IMR-90 (cell line): Measurements from ENCODE around the gene FNBP1. TPM values are rescaled to one million over a fixed set of nuclear protein-coding genes. Genes with fewer than 3 reads are reported as not detected.

Experiments used
- ATAC-seq: fragments of 200-7000 bp; cut with Tn5 transposase; 2 replicates; pipeline ENCODE4 v1.9.1; 2020; ENCODE audit warnings: low read depth, mild to moderate bottlenecking, moderate library complexity
- BruUV-seq: library from RNA; stranded (reverse); fragments of 400-500 nt; replicated peaks from 2 replicates; lab custom pipeline; 2021; lab: Mats Ljungman, UMichigan
- CTCF ChIA-PET: fragments of 300-600 bp; formaldehyde crosslinking; extraction: SDS; loops from one replicate; lab custom pipeline; 2021; ENCODE audit warnings: antibody characterized with exemption; lab: Yijun Ruan, JAX
- POLR2A ChIA-PET: fragments of 300-600 bp; sonication (Branson Sonifier 250); formaldehyde crosslinking; loops from one replicate; lab custom pipeline; 2022; ENCODE audit warnings: antibody characterized with exemption; ENCODE audit not compliant: unreplicated experiment; lab: Charles Lee
- DNase-seq: peaks from one replicate; pipeline ENCODE4 v3.0.0; 2013
- H2AFZ ChIP-seq: replicated peaks from 2 replicates; pipeline ENCODE3; 2013; ENCODE audit warnings: low read length, mild to moderate bottlenecking; ENCODE audit not compliant: poor library complexity
- H2AK5ac ChIP-seq: 2 replicates; pipeline ENCODE4 v1.6.1; 2013; ENCODE audit warnings: low read depth, low read length, inconsistent platforms
- H2AK9ac ChIP-seq: replicated peaks from 2 replicates; pipeline ENCODE3; 2013; ENCODE audit warnings: mild to moderate bottlenecking, low read depth, low read length, moderate library complexity; ENCODE audit not compliant: poor library complexity
- H2BK120ac ChIP-seq: 2 replicates; pipeline ENCODE4 v1.6.1; 2013; ENCODE audit warnings: low read depth, low read length, inconsistent platforms
- H2BK15ac ChIP-seq: 3 replicates; pipeline ENCODE4 v1.6.1; 2013; ENCODE audit warnings: low read depth, low read length, inconsistent platforms
- H2BK20ac ChIP-seq: 2 replicates; pipeline ENCODE4 v1.6.1; 2013; ENCODE audit warnings: low read depth, mild to moderate bottlenecking, inconsistent platforms, low read length, moderate library complexity
- H2BK5ac ChIP-seq: 2 replicates; pipeline ENCODE4 v1.6.1; 2013; ENCODE audit warnings: mild to moderate bottlenecking, low read depth, low read length, inconsistent platforms; ENCODE audit not compliant: poor library complexity, severe bottlenecking
- H3K14ac ChIP-seq: replicated peaks from 2 replicates; pipeline ENCODE4 v1.6.1; 2013; ENCODE audit warnings: low read depth, low read length, inconsistent platforms
- H3K18ac ChIP-seq: 2 replicates; pipeline ENCODE4 v1.6.1; 2013; ENCODE audit warnings: low read depth, low read length, control low read depth
- H3K23ac ChIP-seq: 2 replicates; pipeline ENCODE4 v1.6.1; 2013; ENCODE audit warnings: low read depth, low read length, inconsistent platforms
- H3K27ac ChIP-seq: 2 replicates; pipeline ENCODE4 v1.5.1; 2013; ENCODE audit warnings: mild to moderate bottlenecking, control low read depth, low read length; ENCODE audit not compliant: insufficient read depth
- H3K27me3 ChIP-seq: 2 replicates; pipeline ENCODE4 v1.6.1; 2013; ENCODE audit warnings: low read length; ENCODE audit not compliant: control insufficient read depth, insufficient read depth
- H3K36me3 ChIP-seq: 2 replicates; pipeline ENCODE4 v1.6.1; 2013; ENCODE audit warnings: low read length, mixed read lengths; ENCODE audit not compliant: control insufficient read depth, insufficient read depth
- H3K4ac ChIP-seq: 2 replicates; pipeline ENCODE4 v1.6.1; 2013; ENCODE audit warnings: low read depth, low read length, inconsistent platforms
- H3K4me1 ChIP-seq: 2 replicates; pipeline ENCODE4 v1.6.1; 2013; ENCODE audit warnings: low read length, mixed read lengths; ENCODE audit not compliant: control insufficient read depth, insufficient read depth
- H3K4me2 ChIP-seq: 2 replicates; pipeline ENCODE4 v1.6.1; 2013; ENCODE audit warnings: low read depth, mild to moderate bottlenecking, control low read depth, low read length, moderate library complexity
- H3K4me3 ChIP-seq: 2 replicates; pipeline ENCODE4 v1.5.1; 2013; ENCODE audit warnings: low read depth, mild to moderate bottlenecking, control low read depth, low read length, moderate library complexity; ENCODE audit not compliant: insufficient read depth
- H3K56ac ChIP-seq: 2 replicates; pipeline ENCODE4 v1.6.1; 2013; ENCODE audit warnings: low read length, inconsistent platforms; ENCODE audit not compliant: insufficient read depth; ENCODE audit errors: extremely low read depth
- H3K79me1 ChIP-seq, 2 experiments: 2 replicates each; pipeline ENCODE4 v1.6.1; 2013; ENCODE audit warnings: low read length in 2 of 2, inconsistent platforms in 1 of 2, low read depth in 1 of 2
- H3K9ac ChIP-seq: 2 replicates; pipeline ENCODE4 v1.6.1; 2013; ENCODE audit warnings: low read depth, low read length, control low read depth
- H3K9me1 ChIP-seq: 2 replicates; pipeline ENCODE4 v1.6.1; 2013; ENCODE audit warnings: low read length, inconsistent platforms; ENCODE audit not compliant: insufficient read depth
- H3K9me3 ChIP-seq: 2 replicates; pipeline ENCODE4 v1.6.1; 2013; ENCODE audit warnings: low read length; ENCODE audit not compliant: control insufficient read depth, insufficient read depth
- H4K20me1 ChIP-seq: 2 replicates; pipeline ENCODE4 v1.6.1; 2013; ENCODE audit warnings: low read length, inconsistent platforms; ENCODE audit not compliant: insufficient read depth
- H4K5ac ChIP-seq: 2 replicates; pipeline ENCODE4 v1.6.1; 2013; ENCODE audit warnings: mild to moderate bottlenecking, low read depth, low read length, control low read depth
- H4K8ac ChIP-seq, 2 experiments: 2 replicates each; pipeline ENCODE4 v1.6.1; 2013; ENCODE audit warnings: low read depth in 2 of 2, low read length in 2 of 2, control low read depth in 1 of 2, inconsistent platforms in 1 of 2
- H4K91ac ChIP-seq: 2 replicates; pipeline ENCODE4 v1.6.1; 2013; ENCODE audit warnings: low read depth, low read length, inconsistent platforms; ENCODE audit not compliant: insufficient read depth
- BHLHE40 ChIP-seq: fragments of 150-350 bp; IDR thresholded peaks from 2 replicates; pipeline ENCODE4 v1.6.1; 2016; ENCODE audit warnings: mild to moderate bottlenecking, low read depth, low read length
- CEBPB ChIP-seq: IDR thresholded peaks from 2 replicates; pipeline ENCODE4 v1.6.1; 2012; ENCODE audit warnings: low read depth, low read length, improper control_type of control experiment
- CHD1 ChIP-seq: IDR thresholded peaks from 2 replicates; pipeline ENCODE4 v1.6.1; 2012; ENCODE audit warnings: low read depth, low read length, improper control_type of control experiment
- FOS ChIP-seq: fragments of 150-350 bp; IDR thresholded peaks from 2 replicates; pipeline ENCODE4 v1.6.1; 2016; ENCODE audit warnings: low read depth, low read length
- MAFK ChIP-seq: IDR thresholded peaks from 2 replicates; pipeline ENCODE4 v1.6.1; 2012; ENCODE audit warnings: low read depth, low read length, improper control_type of control experiment
- MAZ ChIP-seq: IDR thresholded peaks from 2 replicates; pipeline ENCODE4 v1.6.1; 2012; ENCODE audit warnings: low read depth, mild to moderate bottlenecking, low read length, improper control_type of control experiment, moderate library complexity, borderline replicate concordance
- MXI1 ChIP-seq: IDR thresholded peaks from 2 replicates; pipeline ENCODE4 v1.6.1; 2012; ENCODE audit warnings: low read depth, mild to moderate bottlenecking, low read length, moderate library complexity, borderline replicate concordance
- RAD21 ChIP-seq: IDR thresholded peaks from 2 replicates; pipeline ENCODE4 v1.6.1; 2012; ENCODE audit warnings: low read length, improper control_type of control experiment
- RCOR1 ChIP-seq: IDR thresholded peaks from 2 replicates; pipeline ENCODE4 v1.6.1; 2012; ENCODE audit warnings: mild to moderate bottlenecking, low read length, improper control_type of control experiment; ENCODE audit not compliant: insufficient replicate concordance
- RFX5 ChIP-seq: IDR thresholded peaks from 2 replicates; pipeline ENCODE4 v1.8.0; 2012; ENCODE audit warnings: low read depth, mild to moderate bottlenecking, low read length, moderate library complexity
- SMC3 ChIP-seq: fragments of 150-350 bp; IDR thresholded peaks from 2 replicates; pipeline ENCODE4 v1.6.1; 2016; ENCODE audit warnings: low read depth, mild to moderate bottlenecking, antibody characterized with exemption, low read length, moderate library complexity
- WGBS, 2 experiments: methylation state at CpG; one replicate each; pipeline versions ENCODE4 v1.1.5 to v1.1.7; 2013; ENCODE audit warnings: missing lambda C conversion rate in 2 of 2; ENCODE audit not compliant: insufficient read length in 1 of 2; ENCODE audit errors: extremely low coverage in 2 of 2; 5-methylcytosine and 5-hydroxymethylcytosine counted together
- dilution Hi-C: fragments of 300-500 bp; cut with HindIII; formaldehyde crosslinking; loops from one replicate; pipeline ENCODE4 v1.14.3; 2018; ENCODE audit warnings: low sequenced_read_pairs; ENCODE audit not compliant: unreplicated experiment
- in situ Hi-C: fragments of 300-500 bp; cut with MboI; formaldehyde crosslinking; loops from 3 replicates; pipeline ENCODE4 v1.14.3; 2019; ENCODE audit warnings: low sequenced_read_pairs, inconsistent platforms, mixed read lengths
- intact Hi-C: fragments of 100-400 bp; cut with micrococcal nuclease; formaldehyde crosslinking; loops from 2 replicates; pipeline ENCODE4 v1.10.0; 2022
- polyA plus RNA-seq, 3 experiments: library from polyadenylated mRNA; depleted of rRNA; stranded (reverse); fragments of >200 nt; gene quantifications; 2 replicates each; pipeline ENCODE4 v1.2.3, GENCODE V29; 2012; ENCODE audit warnings: low replicate concordance in 1 of 3
- total RNA-seq: library from RNA; depleted of rRNA; stranded (reverse); fragments of >200 nt; gene quantifications from 2 replicates; pipeline ENCODE4 v1.2.3, GENCODE V29; 2012
- TF ChIP-seq, protein P1 (sequence below): fragments of 150-350 bp; IDR thresholded peaks from 2 replicates; pipeline ENCODE4 v1.6.1; 2017; ENCODE audit warnings: mild to moderate bottlenecking, antibody characterized with exemption, low read length, low read depth
- TF ChIP-seq, protein P2 (sequence below): fragments of 150-350 bp; IDR thresholded peaks from 2 replicates; pipeline ENCODE4 v1.6.1; 2016; ENCODE audit warnings: low read depth, mild to moderate bottlenecking, low read length, moderate library complexity, borderline replicate concordance
- TF ChIP-seq, protein P3 (sequence below): conservative IDR thresholded peaks from 2 replicates; pipeline ENCODE4 v1.5.1; 2012; ENCODE audit warnings: mild to moderate bottlenecking, low read depth, low read length, improper control_type of control experiment

Gene FNBP1
- total and polyA plus RNA-seq, 2 of the 4 experiments (the other 2 are of a cell fraction), result 10.3 to 15.4 TPM

DNA sequence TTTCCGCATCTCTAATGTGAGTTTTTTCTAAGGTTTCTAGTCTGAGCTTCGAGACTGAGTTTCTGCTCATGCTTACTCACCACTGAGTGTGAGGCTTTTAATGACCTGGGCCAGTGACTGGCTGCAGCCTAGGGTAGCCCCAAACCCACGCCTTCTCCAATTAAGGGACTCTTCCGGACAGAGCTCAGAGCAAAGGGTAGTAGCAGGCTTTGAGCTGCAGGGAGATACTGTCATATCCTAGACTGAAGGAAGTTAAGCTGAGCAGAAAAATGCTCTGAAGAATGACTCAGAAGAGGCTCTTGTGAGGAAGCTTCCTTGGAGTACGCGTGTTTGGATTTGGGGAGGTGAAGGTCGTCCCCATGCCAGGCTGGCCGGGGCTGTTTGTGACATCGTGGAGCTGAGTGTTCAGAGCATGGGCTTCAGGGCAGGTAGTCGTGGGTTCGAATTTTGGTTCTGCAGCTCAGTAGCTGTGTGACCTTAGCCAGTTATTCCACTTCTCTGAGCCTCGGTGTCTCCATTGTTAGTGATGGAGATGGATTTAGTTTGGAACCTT lies 204.2 kb downstream of the FNBP1 start:
- Histone ChIP-seq H3K14ac (peak overlapping the region; percentile 61), H4K20me1 (peaks cover 16% of the 10 kb centered on the region), H3K23ac (peak overlapping the region; percentile 28; the same call in 1 of the 2 replicates), H3K9me1 (peaks cover 14% of the 10 kb centered on the region), H4K5ac (0 out of 2 replicates have a peak overlapping the region, but pooled peaks have one; percentile 3), H2AK5ac (peak overlapping the region; percentile 94), H2AFZ (peak overlapping the region; percentile 3), H3K9me3 (no peaks in the 10 kb centered on the region), H3K9ac (peak overlapping the region; percentile 37; the same call in 1 of the 2 replicates), H3K18ac (peak overlapping the region; percentile 20; the same call in 1 of the 2 replicates), H2AK9ac (peak overlapping the region; percentile 79), H3K27me3 (no peaks in the 10 kb centered on the region), H3K56ac (no peak overlapping the region), H3K79me1 (peaks cover 40 to 70% of the 10 kb centered on the region in 2 experiments), H3K4me2 (peak overlapping the region; percentile 58), H3K27ac (peak overlapping the region; percentile 41), H3K4me1 (peaks cover 13% of the 10 kb centered on the region), H2BK120ac (peak overlapping the region; percentile 61; the same call in 1 of the 2 replicates), H3K36me3 (peaks cover 7% of the 10 kb centered on the region), H3K4me3 (no peak overlapping the region), H2BK15ac (no peak overlapping the region), H2BK5ac (peak overlapping the region; percentile 80), H4K91ac (peak overlapping the region; percentile 48; the same call in 1 of the 2 replicates), H3K4ac (peak overlapping the region; percentile 73), H4K8ac (peak overlapping the region in 1 of 2 experiments; percentile 74; a peak in 2 of 4 replicates), H2BK20ac (peak overlapping the region; percentile 67; the same call in 1 of the 2 replicates)
- POLR2A ChIA-PET, result interaction anchor here (0.5 kb wide), 1 partner anchor 100 kb away, joined by 3 read pairs; no protein-coding TSS in a partner anchor
- ATAC-seq, result peak; percentile 65
- no TSS peak for BruUV-seq
- dilution Hi-C loops, result no loop called here
- peak; percentile 91 for DNase-seq
- intact Hi-C loops, result no loop called here
- in situ Hi-C loops, result no loop called here
- CTCF ChIA-PET, result no interaction called here
- 70% methylated on average over 5 of the region's 12 CpGs; no CpG with 5 or more reads in 1 of the 2 experiments for WGBS, 2 experiments
- TF ChIP-seq MAZ (no peak), RFX5 (no peak), RCOR1 (no peak), SMC3 (no peak), CEBPB (no peak), MAFK (no peak), RAD21 (peak; percentile 12; the same call in 1 of the 2 replicates), MXI1 (no peak), BHLHE40 (peak; percentile 32; the same call in 1 of the 2 replicates), FOS (0 out of 2 replicates have a peak, but pooled peaks have one; percentile 2), CHD1 (no peak)
- TF ChIP-seq, protein P1, sequence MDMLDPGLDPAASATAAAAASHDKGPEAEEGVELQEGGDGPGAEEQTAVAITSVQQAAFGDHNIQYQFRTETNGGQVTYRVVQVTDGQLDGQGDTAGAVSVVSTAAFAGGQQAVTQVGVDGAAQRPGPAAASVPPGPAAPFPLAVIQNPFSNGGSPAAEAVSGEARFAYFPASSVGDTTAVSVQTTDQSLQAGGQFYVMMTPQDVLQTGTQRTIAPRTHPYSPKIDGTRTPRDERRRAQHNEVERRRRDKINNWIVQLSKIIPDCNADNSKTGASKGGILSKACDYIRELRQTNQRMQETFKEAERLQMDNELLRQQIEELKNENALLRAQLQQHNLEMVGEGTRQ, result no peak
- TF ChIP-seq, protein P2, sequence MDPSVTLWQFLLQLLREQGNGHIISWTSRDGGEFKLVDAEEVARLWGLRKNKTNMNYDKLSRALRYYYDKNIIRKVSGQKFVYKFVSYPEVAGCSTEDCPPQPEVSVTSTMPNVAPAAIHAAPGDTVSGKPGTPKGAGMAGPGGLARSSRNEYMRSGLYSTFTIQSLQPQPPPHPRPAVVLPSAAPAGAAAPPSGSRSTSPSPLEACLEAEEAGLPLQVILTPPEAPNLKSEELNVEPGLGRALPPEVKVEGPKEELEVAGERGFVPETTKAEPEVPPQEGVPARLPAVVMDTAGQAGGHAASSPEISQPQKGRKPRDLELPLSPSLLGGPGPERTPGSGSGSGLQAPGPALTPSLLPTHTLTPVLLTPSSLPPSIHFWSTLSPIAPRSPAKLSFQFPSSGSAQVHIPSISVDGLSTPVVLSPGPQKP, result peak; percentile 59; the same call in 1 of the 2 replicates
- TF ChIP-seq, protein P3, sequence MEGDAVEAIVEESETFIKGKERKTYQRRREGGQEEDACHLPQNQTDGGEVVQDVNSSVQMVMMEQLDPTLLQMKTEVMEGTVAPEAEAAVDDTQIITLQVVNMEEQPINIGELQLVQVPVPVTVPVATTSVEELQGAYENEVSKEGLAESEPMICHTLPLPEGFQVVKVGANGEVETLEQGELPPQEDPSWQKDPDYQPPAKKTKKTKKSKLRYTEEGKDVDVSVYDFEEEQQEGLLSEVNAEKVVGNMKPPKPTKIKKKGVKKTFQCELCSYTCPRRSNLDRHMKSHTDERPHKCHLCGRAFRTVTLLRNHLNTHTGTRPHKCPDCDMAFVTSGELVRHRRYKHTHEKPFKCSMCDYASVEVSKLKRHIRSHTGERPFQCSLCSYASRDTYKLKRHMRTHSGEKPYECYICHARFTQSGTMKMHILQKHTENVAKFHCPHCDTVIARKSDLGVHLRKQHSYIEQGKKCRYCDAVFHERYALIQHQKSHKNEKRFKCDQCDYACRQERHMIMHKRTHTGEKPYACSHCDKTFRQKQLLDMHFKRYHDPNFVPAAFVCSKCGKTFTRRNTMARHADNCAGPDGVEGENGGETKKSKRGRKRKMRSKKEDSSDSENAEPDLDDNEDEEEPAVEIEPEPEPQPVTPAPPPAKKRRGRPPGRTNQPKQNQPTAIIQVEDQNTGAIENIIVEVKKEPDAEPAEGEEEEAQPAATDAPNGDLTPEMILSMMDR, result no peak; the same call in 1 of the 2 replicates
